D341Med (cell line): ENCODE measurements around the gene TMED3.
"Not testable (repeated sequence)": the region's sequence is repeated elsewhere in the genome, so short reads cannot be mapped to it uniquely, and the experiment has no call there.

Experiments
- DNase-seq: peaks from one replicate; pipeline ENCODE4 v3.0.0; 2012; ENCODE audit warnings: low spot score

Gene TMED3

DNA sequence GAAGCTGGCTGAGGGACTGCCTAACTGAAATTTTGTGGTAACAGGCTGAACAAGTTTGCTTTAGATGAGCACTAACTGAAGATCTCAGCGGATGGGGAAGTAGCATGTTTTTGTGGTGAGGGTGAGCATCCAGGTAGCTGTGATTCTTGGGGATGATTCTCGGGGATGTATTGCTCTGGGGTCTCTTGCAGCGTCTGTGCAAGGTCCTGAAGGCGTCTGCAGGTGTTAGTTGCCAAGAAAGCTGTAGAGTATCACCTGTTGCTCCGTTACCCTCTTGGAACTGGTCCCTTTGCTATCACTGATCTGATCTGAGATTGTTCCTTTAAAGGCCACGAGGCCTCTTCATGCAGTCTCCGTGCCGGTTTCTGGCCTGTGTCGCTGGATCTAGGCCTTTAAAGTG is 6.0 kb downstream of the TMED3 start:
- DNase-seq, result no peak

DNA sequence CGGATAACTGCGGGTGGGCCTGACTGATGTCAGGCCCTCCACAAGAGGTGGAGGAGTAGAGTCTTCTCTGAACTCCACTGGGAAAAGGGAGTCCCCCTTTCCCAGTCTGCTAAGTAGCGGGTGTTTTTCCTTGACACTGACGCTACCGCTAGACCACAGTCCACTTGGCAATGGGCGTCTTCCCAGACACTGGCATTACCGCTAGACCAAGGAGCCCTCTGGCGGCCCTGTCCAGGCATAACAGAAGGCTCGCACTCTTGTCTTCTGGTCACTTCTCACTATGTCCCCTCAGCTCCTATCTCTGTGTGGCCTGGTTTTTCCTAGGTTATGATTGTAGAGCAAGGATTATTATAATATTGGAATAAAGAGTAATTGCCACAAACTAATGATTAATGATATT is 9.1 kb downstream of the TMED3 start:
- not testable (repeated sequence) for DNase-seq

DNA sequence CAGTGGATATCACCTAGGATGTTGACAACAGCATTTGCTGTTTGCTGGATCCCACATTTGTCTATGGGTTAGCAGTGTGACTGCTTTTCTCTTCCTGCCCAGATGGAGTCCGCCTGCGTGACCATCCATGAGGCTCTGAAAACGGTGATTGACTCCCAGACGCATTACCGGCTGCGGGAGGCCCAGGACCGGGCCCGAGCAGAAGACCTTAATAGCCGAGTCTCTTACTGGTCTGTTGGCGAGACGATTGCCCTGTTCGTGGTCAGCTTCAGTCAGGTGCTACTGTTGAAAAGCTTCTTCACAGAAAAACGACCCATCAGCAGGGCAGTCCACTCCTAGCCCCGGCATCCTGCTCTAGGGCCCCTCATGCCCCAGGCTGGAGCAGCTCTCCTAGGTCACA is 11.0 kb downstream of the TMED3 start:
- DNase-seq, result no peak

DNA sequence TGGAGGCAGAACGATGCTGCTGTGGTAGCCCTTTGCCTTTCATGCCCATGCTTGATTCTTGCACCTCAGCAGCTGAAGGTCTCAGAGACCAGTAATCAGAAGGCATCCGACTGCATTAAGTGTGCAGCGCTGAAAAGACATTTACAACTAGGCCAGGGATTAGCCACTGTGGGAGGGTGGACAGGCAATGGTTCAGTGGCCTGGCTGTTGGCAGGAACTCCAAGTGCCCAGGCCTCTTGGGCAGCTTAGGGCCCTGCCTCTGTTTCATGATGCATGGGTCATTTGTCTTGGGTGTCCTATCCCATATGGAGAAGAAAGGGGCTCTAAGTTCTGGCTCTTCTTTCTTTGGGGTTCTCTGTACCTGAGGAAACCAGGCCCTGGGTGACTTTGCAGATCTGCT is 11.4 kb downstream of the TMED3 start:
- no peak for DNase-seq

DNA sequence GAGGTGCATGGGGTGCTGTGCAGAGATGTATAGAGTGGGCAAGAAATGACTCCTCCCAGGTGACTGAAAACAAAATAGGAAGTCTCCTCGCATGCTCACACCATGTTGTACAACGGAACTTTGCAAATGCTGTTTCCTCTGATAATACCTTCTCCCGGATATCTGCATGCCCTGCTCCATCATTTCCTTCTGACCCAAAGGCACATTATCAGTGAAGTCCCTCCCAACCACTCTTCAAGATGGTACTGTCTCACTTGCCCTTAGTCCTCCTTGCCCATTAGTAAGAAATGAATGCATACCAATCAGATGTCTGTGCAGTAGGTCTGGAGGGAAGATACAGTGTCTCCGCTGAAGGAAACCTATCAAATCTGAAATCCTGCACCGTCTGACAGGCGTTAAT is 12.0 kb downstream of the TMED3 start:
- no peak for DNase-seq

- DNase-seq, result no peak
Measured at GRCh38 chr15:79329171-79329611, 18.3 kb downstream of the TMED3 start.

DNA sequence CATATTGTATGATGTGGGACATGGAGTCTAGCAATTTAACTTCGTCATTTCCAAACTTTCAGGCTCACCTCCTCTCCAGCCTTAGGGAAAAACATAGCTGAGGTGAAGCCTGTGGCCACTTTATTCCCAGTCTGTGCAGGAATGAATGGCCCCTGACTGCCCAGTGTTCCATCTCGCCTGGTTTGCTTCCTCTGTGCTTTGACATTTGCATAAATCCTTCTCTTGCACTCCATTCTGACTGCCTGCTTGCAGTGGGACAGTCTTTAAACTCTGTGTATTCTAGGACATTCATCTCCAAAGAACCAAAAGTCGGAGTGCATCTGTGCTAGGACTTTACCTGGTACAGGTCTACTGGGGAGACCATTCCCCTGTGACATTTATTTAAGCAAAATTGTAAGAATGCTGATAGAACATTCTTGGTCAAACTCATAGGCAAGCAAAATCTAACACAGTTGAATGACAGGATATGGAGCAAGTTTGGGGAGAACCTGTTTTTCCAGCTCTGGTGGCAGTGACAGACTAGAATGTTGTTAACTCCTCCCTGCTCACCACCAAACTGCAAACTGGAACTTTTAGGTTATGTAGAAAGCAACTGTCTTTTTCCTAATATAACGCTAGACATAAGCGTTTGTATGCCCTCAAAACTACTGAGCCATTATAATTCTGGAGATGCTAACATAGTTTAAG is 22.1 kb downstream of the TMED3 start:
- DNase-seq, result no peak

DNA sequence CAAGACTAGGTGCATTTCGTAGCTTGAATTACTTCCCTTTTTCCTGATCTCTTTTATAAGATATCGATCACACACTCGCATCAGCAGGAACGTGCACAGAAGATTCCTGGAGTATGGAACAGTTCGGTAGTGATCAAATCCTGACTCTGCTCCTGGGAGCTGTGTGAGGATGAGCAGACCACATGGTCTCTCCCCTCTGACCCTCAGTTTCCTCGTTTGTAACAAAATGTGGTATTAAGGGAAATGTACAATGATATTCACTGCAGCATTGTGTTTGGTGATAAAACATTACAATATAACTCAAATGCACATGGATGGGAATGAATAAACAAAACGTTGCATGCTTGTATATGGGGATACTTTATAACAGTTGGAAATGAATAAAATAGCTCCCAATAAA is 26.7 kb downstream of the TMED3 start:
- no peak for DNase-seq

GRCh38 chr15:79339588-79340314 is 28.8 kb downstream of the TMED3 start:
- DNase-seq, result peak; percentile 62

GRCh38 chr15:79340315-79340602 is 29.3 kb downstream of the TMED3 start:
- DNase-seq, result no peak

DNA sequence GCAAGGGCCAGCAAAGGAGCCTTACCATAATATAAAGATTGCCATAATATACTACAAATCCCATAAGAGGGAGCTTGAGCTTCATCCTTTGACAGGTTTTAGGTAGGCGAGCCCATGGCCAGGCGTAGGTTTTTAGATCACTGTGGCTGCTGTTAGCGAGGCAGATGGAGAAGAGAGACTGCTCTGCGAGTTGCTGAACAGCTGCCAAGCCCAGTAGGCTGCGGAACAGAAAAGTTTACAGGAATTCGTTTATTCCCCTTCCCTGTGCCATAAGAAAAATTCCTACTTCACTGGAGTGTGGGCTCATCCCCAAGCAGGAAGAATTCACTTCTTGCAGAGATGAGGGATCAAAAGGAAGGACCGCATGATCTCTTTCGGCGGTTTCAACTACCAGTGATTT is 30.5 kb downstream of the TMED3 start:
- no peak for DNase-seq

- DNase-seq, result no peak
Measured at GRCh38 chr15:79349525-79349924, 38.6 kb downstream of the TMED3 start.

GRCh38 chr15:79352206-79352605 is 41.3 kb downstream of the TMED3 start:
- DNase-seq, result peak; percentile 41

DNA sequence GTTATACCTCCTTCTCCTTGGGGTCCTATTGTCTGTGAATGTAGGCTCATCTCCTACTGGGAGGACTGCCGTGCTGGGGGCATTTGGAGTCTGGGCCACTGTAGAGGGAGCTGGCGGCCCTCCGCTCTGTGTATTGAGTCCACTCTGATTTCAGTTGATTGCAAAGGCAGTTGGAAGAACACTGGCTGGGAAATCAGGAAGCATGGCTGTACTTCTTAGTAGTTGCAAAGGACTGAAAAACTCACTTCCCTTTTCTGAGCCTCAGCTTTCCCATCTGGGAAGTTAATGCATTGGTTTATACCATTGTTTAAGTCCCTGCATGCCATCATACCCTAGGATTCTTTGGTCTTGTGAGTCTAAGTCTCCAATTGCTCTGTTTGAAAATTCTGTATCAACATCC is 46.7 kb downstream of the TMED3 start:
- DNase-seq, result no peak

DNA sequence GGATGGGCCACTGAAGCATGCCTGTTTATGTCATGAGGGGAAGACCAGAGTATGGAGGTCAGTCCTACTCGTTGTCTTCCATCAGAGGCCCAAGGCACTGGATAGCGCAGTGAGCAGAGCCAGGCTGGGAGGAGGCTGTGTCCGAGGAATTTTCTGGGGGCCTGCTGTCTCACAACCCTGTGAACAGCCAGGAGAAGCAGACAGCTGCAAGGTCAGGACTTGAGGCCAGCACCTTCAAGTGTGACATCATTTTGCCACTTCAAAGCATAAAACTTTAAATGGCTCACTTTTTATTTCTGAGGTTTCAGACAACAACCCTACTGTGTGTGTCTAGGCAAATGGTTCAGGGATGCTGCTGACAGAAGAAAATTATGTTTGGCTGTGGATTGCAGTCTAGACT is 47.2 kb downstream of the TMED3 start:
- DNase-seq, result no peak

DNA sequence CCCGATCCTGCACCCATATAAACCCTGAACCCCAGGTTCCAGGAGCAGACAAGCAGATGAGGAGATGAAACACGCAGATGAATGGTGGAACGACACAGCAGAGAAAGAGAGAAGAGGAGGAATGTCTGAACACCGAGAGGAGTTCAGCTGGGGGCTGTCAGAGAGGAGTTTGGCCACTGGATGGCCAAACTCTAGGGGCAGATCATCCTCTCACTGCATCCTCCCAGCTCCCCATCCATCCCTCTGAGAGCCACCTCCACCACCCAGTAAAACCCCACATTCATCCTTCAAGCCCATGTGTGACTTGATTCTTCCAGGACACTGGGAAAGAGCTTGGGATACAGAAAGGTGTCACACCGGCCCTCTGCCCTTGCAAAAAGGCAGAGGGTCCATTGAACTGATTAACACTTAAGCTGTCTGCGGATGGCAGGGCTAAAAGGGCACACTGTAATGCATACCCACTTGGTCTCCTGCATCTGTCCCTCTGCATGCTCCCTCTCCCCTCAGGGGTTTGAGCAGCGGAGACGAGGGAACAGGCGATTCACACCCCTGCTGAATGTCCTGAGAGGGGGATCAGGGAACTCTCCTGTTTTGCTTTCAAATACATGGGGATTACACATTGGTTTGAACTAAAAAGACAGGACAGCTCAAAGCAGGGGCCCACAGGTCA is 53.8 kb downstream of the TMED3 start:
- no peak for DNase-seq

GRCh38 chr15:79365765-79366164 is 54.9 kb downstream of the TMED3 start:
- no peak for DNase-seq

DNA sequence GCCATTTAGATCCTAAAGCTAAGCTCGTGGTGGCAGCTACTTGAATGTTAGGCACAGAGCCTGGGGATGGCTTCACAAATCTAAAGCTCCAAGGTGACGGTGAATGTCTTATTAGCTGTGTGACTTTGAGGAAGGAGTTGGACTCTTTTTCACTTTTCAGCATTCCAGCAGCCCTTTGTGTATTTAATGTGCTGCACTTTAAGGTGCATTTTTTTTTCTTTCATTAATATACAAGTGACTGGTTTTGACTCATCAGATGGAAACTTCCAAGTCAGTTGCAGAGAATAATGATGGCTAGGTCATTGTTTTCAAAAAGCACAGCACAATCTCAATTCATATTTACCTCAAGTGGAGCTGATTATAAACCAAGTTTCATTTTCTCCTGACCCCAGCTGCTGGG is 55.8 kb downstream of the TMED3 start:
- no peak for DNase-seq

DNA sequence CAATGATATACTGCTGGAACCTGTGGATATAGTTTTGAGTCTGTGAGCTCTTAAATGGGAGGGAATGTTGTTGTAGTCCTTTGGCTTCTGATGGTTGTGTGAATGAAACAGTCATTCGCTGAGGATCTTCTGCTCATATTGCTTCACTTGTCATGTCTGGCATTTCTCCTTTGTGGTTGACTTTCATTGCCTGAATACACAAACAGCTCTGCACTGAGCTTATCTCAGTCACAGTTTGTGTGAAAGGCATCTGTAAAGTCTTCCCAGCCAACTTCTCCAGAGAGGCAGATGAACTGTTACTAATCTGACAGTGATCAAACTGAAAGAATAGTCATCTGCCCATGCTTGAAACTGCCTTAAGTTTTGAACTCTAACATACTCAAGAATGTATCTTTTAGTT is 59.8 kb downstream of the TMED3 start:
- no peak for DNase-seq

DNA sequence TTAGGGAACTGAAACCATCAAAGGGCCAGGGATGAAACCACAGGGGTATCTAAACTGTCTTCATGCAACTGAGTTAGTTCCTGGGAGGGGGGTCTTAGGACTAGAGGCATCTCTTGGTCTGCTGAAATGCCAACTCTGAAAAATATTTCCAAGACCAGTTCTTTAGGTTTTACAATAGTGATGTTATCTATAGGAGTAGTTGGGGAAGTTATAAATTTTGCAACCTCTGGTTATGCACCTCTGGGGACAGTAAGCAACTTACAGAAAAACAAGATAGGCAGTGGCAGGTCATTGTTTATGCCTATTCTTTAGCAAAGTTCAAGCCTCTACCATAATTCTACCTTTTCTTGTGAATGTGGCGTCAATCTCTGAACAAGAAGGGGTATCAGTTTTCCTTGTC is 60.7 kb downstream of the TMED3 start:
- no peak for DNase-seq

DNA sequence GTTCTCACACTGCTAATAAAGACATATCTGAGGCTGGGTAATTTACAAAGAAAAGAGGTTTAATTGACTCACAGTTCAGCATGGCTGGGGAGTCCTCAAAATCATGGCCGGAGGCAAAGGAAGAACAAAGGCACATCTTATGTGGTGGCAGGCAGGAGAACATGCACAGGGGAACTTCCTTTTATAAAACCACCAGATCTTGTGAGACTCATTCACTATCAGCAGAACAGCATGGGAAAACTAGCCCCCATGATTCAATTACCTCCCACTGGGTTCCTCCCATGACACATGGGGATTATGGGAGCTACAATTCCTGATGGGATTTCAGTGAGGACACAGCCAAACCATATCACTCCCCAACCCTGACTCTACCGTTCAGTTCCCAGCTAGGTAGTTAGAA is 61.5 kb downstream of the TMED3 start:
- no peak for DNase-seq
